Gastrocnemius medialis (tissue), 4 donors: Measurements from ENCODE around the gene UBXN2A. TPM values are rescaled to one million over a fixed set of nuclear protein-coding genes. Genes with fewer than 3 reads are reported as not detected.
A peak's percentile ranks its signal among the peaks of the same experiment; 100 is the strongest.

Experiments used
- ATAC-seq, 2 donors: fragments of 150-250 bp; one replicate each; pipeline ENCODE4 v1.9.1; 2016
- DNase-seq, 2 donors: peaks; one replicate each; pipeline ENCODE4 v3.0.0-alpha.2; 2019
- H3K27ac ChIP-seq, 4 donors: fragments of 200-600 bp; sonication (generic); 1 replicate in 1 of 4; 2 replicates in 3 of 4; pipeline ENCODE4 v1.5.1; 2016 to 2018; ENCODE audit warnings: mild to moderate bottlenecking in 2 of 4, moderate library complexity in 1 of 4
- H3K27me3 ChIP-seq, 3 donors: fragments of 200-600 bp; sonication (generic) in 2 of 3; 1 replicate in 1 of 3; 2 replicates in 2 of 3; pipeline versions ENCODE4 v1.5.1 to v1.6.0; 2016 to 2019; ENCODE audit warnings: mild to moderate bottlenecking in 1 of 3, moderate library complexity in 1 of 3
- H3K36me3 ChIP-seq, 2 donors: fragments of 200-600 bp; sonication (generic) in 1 of 2; one replicate each; pipeline ENCODE4 v1.5.1; 2017 to 2018
- H3K4me1 ChIP-seq, 2 donors: fragments of 200-600 bp; sonication (generic) in 1 of 2; one replicate each; pipeline ENCODE4 v1.5.1; 2016 to 2017; ENCODE audit warnings: mild to moderate bottlenecking in 2 of 2
- H3K4me3 ChIP-seq, 4 donors: fragments of 200-600 bp; sonication (generic) in 3 of 4; 1 replicate in 1 of 4; 2 replicates in 3 of 4; pipeline ENCODE4 v1.5.1; 2016 to 2019; ENCODE audit warnings: mild to moderate bottlenecking in 2 of 4
- H3K9me3 ChIP-seq, 3 donors: fragments of 200-600 bp; sonication (generic) in 2 of 3; 1 replicate in 1 of 3; 2 replicates in 2 of 3; pipeline ENCODE4 v1.5.1; 2016 to 2019
- CTCF ChIP-seq, 5 experiments: fragments of 450-650 bp in 3 of 5; fragments of 200-600 bp in 2 of 5; sonication (generic) in 2 of 5; IDR thresholded peaks in 4 of 5; conservative IDR thresholded peaks in 1 of 5; 1 replicate in 4 of 5; 2 replicates in 1 of 5; pipeline ENCODE4 v1.5.1; 2016 to 2019; ENCODE audit warnings: antibody characterized with exemption in 5 of 5, mild to moderate bottlenecking in 3 of 5, moderate library complexity in 3 of 5
- POLR2A ChIP-seq, 2 donors: fragments of 450-650 bp; IDR thresholded peaks; one replicate each; pipeline ENCODE4 v1.6.1; 2017; ENCODE audit warnings: antibody characterized with exemption in 2 of 2, mild to moderate bottlenecking in 2 of 2, moderate library complexity in 2 of 2
- in situ Hi-C, 4 donors: fragments of 200-750 bp; cut with MboI; loops; one replicate each; pipeline versions ENCODE4 v1.15.0 to v1.8.0; 2017; ENCODE audit warnings: low sequenced_read_pairs in 4 of 4
- intact Hi-C: fragments of 100-400 bp; cut with DNase I; formaldehyde crosslinking; loops from one replicate; pipeline ENCODE4 v1.15.1; 2023; ENCODE audit warnings: low total_unique reads
- total RNA-seq, 4 donors: library from RNA; depleted of rRNA; stranded (reverse); fragments of >200 nt; gene quantifications; one replicate each; pipeline versions ENCODE4 v1.1.0 to v1.2.3, GENCODE V29; 2016

Gene UBXN2A
- total RNA-seq: 10 to 100 TPM; 13.7 to 20.8 (median 17.0) TPM

- no peaks in the 10 kb centered on the region for H3K9me3 ChIP-seq
- H3K4me3 ChIP-seq: peak within 1 kb of the TSS; percentile 58 to 84 (median 77)
- DNase-seq (peak; percentile 35 to 70), ATAC-seq (peak; percentile 87 to 90)
- H3K36me3 ChIP-seq: no peaks in the 10 kb centered on the region
- H3K27ac ChIP-seq: peak within 1 kb of the TSS; percentile 88 to 96 (median 94)
- peaks cover 29 to 30% of the 10 kb centered on the region in 2 donors for H3K4me1 ChIP-seq
- no peaks in the 10 kb centered on the region for H3K27me3 ChIP-seq
- peak in 1 of 5 experiments; percentile 3 for TF ChIP-seq CTCF (IDR thresholded peaks at IDR 0.05 in 4 of 5, conservative IDR thresholded peaks at IDR 0.05 in 1 of 5)
- TF ChIP-seq POLR2A (IDR thresholded peaks at IDR 0.05): peak; percentile 85 to 88
- in situ Hi-C loops (loop anchor here in 2 of 4 donors (10.0 to 25.0 kb wide), 2 partner anchors 97 to 135 kb away; partner anchors contain the start of genes FKBP1B (in 1 of the 2), SF3B6 (in 1 of the 2) and WDCP (in 1 of the 2)), intact Hi-C loops (loop anchor here (1.0 kb wide), 2 partner anchors 14 to 136 kb away; partner anchors contain the start of gene SF3B6)
Measured at GRCh38 chr2:23939987-23940717, at the start of gene UBXN2A. TSS of gene UBXN2A (plus strand) at chr2:23940463. CDS start at chr2:23958315, 17,852 bp downstream.

- Histone ChIP-seq H3K27ac (peak overlapping the region in 1 of 4 donors; percentile 24), H3K27me3 (no peaks in the 10 kb centered on the region), H3K36me3 (no peaks in the 10 kb centered on the region), H3K9me3 (no peaks in the 10 kb centered on the region), H3K4me1 (peaks cover 7 to 28% of the 10 kb centered on the region in 2 donors), H3K4me3 (no peak overlapping the region)
- TF ChIP-seq CTCF (IDR thresholded peaks at IDR 0.05 in 4 of 5, conservative IDR thresholded peaks at IDR 0.05 in 1 of 5) (no peak), POLR2A (IDR thresholded peaks at IDR 0.05) (no peak)
- intact Hi-C loops: no loop called here
- ATAC-seq: no peak
- no peak for DNase-seq
- in situ Hi-C loops: no loop called here
Measured at GRCh38 chr2:23900133-23900532, 40.1 kb upstream of the UBXN2A start.

GRCh38 chr2:23900541-23901322 lies 39.5 kb upstream of the UBXN2A start:
- peaks cover 7 to 28% of the 10 kb centered on the region in 2 donors for H3K4me1 ChIP-seq
- H3K4me3 ChIP-seq: no peak overlapping the region
- in situ Hi-C loops: no loop called here
- peak; percentile 8 to 35 for DNase-seq
- no peak for TF ChIP-seq CTCF (IDR thresholded peaks at IDR 0.05 in 4 of 5, conservative IDR thresholded peaks at IDR 0.05 in 1 of 5)
- no peak for TF ChIP-seq POLR2A (IDR thresholded peaks at IDR 0.05)
- peak; percentile 29 to 40 for ATAC-seq
- H3K27me3 ChIP-seq: no peaks in the 10 kb centered on the region
- no peaks in the 10 kb centered on the region for H3K36me3 ChIP-seq
- intact Hi-C loops: no loop called here
- no peaks in the 10 kb centered on the region for H3K9me3 ChIP-seq
- H3K27ac ChIP-seq: peak overlapping the region in 3 of 4 donors; percentile 16 to 29 (median 24)

DNA sequence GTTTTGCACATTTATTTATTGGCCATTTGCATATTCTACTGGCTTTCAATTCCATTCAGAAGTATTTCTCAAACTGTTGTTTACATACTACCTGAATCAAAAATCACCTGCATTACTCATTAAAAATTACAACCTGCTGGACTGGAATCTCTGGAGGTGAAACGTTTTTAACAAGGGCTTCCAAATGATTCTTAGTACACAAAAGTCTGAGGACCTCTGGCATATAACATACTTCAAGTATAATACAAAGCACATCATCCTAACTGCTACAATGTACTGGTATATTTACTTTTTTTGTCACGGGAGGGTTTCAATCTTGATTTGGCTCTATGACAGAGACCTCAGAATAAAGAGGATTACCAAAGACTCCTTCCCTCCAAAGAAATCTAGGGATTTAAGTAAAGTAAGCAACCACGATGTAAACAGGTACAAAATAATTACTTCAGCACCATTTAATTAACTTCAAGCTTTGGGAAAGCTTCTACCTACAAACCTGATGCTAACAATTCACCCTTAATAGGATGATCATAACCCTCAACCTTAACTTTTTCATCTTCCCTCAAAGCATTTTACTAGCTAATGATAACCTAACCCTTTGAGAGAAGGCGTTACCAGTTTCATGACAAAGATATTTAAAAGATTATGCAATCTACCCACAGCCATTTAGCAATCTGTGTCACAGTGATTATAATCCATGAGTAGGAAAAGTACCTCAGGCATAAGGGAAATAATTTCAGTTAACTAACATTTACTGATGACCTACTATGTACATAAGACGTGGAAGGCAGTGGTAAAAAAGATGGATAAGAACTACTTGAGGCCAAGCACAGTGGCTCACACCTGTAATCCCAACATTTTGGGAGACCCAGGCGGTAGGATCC lies 38.1 kb upstream of the UBXN2A start:
- Histone ChIP-seq H3K27ac (peak overlapping the region in 1 of 4 donors; percentile 28), H3K4me1 (peaks cover 7 to 28% of the 10 kb centered on the region in 2 donors), H3K4me3 (no peak overlapping the region), H3K36me3 (no peaks in the 10 kb centered on the region), H3K9me3 (no peaks in the 10 kb centered on the region), H3K27me3 (no peaks in the 10 kb centered on the region)
- ATAC-seq: peak; percentile 66 to 84
- intact Hi-C loops: no loop called here
- TF ChIP-seq POLR2A (IDR thresholded peaks at IDR 0.05): no peak
- TF ChIP-seq CTCF (IDR thresholded peaks at IDR 0.05 in 4 of 5, conservative IDR thresholded peaks at IDR 0.05 in 1 of 5): no peak
- DNase-seq: no peak
- in situ Hi-C loops: no loop called here
